NCI-H2196 treated with DMSO at 0.1 percent for 48 hours (cell line): Measurements from ENCODE around the gene TMTC4.

Source experiments
- DNase-seq: peaks from one replicate; lab custom pipeline; 2025; ENCODE audit not compliant: unreplicated experiment; lab: John Stamatoyannopoulos, UW

The TMTC4 gene

GRCh38 chr13:100667894-100668293, 6.7 kb downstream of the TMTC4 start:
- no peak for DNase-seq

GRCh38 chr13:100666124-100666523, 8.5 kb downstream of the TMTC4 start:
- DNase-seq: no peak

- DNase-seq: no peak
Measured at GRCh38 chr13:100665403-100665802, 9.2 kb downstream of the TMTC4 start.

GRCh38 chr13:100664171-100664900, 10.3 kb downstream of the TMTC4 start:
- no peak for DNase-seq

- DNase-seq: no peak
Measured at GRCh38 chr13:100662468-100663211, 12.0 kb downstream of the TMTC4 start.

GRCh38 chr13:100660761-100661160, 13.8 kb downstream of the TMTC4 start:
- no peak for DNase-seq

- no peak for DNase-seq
Measured at GRCh38 chr13:100659578-100659977, 15.0 kb downstream of the TMTC4 start.

- no peak for DNase-seq
Measured at GRCh38 chr13:100658363-100658762, 16.2 kb downstream of the TMTC4 start.

GRCh38 chr13:100657881-100658315, 16.7 kb downstream of the TMTC4 start:
- no peak for DNase-seq

- DNase-seq: no peak
Measured at GRCh38 chr13:100652510-100652909, 22.1 kb downstream of the TMTC4 start.

- DNase-seq: no peak
Measured at GRCh38 chr13:100650326-100650725, 24.3 kb downstream of the TMTC4 start.

- DNase-seq: no peak
Measured at GRCh38 chr13:100648354-100648753, 26.2 kb downstream of the TMTC4 start.

GRCh38 chr13:100646871-100647270, 27.7 kb downstream of the TMTC4 start:
- DNase-seq: no peak

- DNase-seq: no peak
Measured at GRCh38 chr13:100646030-100646673, 28.4 kb downstream of the TMTC4 start.

- no peak for DNase-seq
Measured at GRCh38 chr13:100645382-100645781, 29.2 kb downstream of the TMTC4 start.

GRCh38 chr13:100644371-100644770, 30.2 kb downstream of the TMTC4 start:
- no peak for DNase-seq

- no peak for DNase-seq
Measured at GRCh38 chr13:100637796-100638195, 36.8 kb downstream of the TMTC4 start.

GRCh38 chr13:100637380-100637779, 37.2 kb downstream of the TMTC4 start:
- no peak for DNase-seq

GRCh38 chr13:100636441-100636840, 38.2 kb downstream of the TMTC4 start:
- DNase-seq: no peak

GRCh38 chr13:100636004-100636403, 38.6 kb downstream of the TMTC4 start:
- no peak for DNase-seq

GRCh38 chr13:100634696-100635095, 39.9 kb downstream of the TMTC4 start:
- no peak for DNase-seq

GRCh38 chr13:100633461-100633860, 41.1 kb downstream of the TMTC4 start:
- DNase-seq: no peak
